IMR-90 (cell line): Measurements from ENCODE around the gene ARHGEF4. TPM values are rescaled to one million over a fixed set of nuclear protein-coding genes. Genes with fewer than 3 reads are reported as not detected.

Source experiments
- ATAC-seq: fragments of 200-7000 bp; cut with Tn5 transposase; 2 replicates; pipeline ENCODE4 v1.9.1; 2020; ENCODE audit warnings: low read depth, mild to moderate bottlenecking, moderate library complexity
- BruUV-seq: library from RNA; stranded (reverse); fragments of 400-500 nt; replicated peaks from 2 replicates; lab custom pipeline; 2021; lab: Mats Ljungman, UMichigan
- CTCF ChIA-PET: fragments of 300-600 bp; formaldehyde crosslinking; extraction: SDS; loops from one replicate; lab custom pipeline; 2021; ENCODE audit warnings: antibody characterized with exemption; lab: Yijun Ruan, JAX
- POLR2A ChIA-PET: fragments of 300-600 bp; sonication (Branson Sonifier 250); formaldehyde crosslinking; loops from one replicate; lab custom pipeline; 2022; ENCODE audit warnings: antibody characterized with exemption; ENCODE audit not compliant: unreplicated experiment; lab: Charles Lee
- DNase-seq: peaks from one replicate; pipeline ENCODE4 v3.0.0; 2013
- H2AFZ ChIP-seq: replicated peaks from 2 replicates; pipeline ENCODE3; 2013; ENCODE audit warnings: low read length, mild to moderate bottlenecking; ENCODE audit not compliant: poor library complexity
- H2AK5ac ChIP-seq: 2 replicates; pipeline ENCODE4 v1.6.1; 2013; ENCODE audit warnings: low read depth, low read length, inconsistent platforms
- H2AK9ac ChIP-seq: replicated peaks from 2 replicates; pipeline ENCODE3; 2013; ENCODE audit warnings: mild to moderate bottlenecking, low read depth, low read length, moderate library complexity; ENCODE audit not compliant: poor library complexity
- H2BK120ac ChIP-seq: 2 replicates; pipeline ENCODE4 v1.6.1; 2013; ENCODE audit warnings: low read depth, low read length, inconsistent platforms
- H2BK15ac ChIP-seq: 3 replicates; pipeline ENCODE4 v1.6.1; 2013; ENCODE audit warnings: low read depth, low read length, inconsistent platforms
- H2BK20ac ChIP-seq: 2 replicates; pipeline ENCODE4 v1.6.1; 2013; ENCODE audit warnings: low read depth, mild to moderate bottlenecking, inconsistent platforms, low read length, moderate library complexity
- H2BK5ac ChIP-seq: 2 replicates; pipeline ENCODE4 v1.6.1; 2013; ENCODE audit warnings: mild to moderate bottlenecking, low read depth, low read length, inconsistent platforms; ENCODE audit not compliant: poor library complexity, severe bottlenecking
- H3K14ac ChIP-seq: replicated peaks from 2 replicates; pipeline ENCODE4 v1.6.1; 2013; ENCODE audit warnings: low read depth, low read length, inconsistent platforms
- H3K18ac ChIP-seq: 2 replicates; pipeline ENCODE4 v1.6.1; 2013; ENCODE audit warnings: low read depth, low read length, control low read depth
- H3K23ac ChIP-seq: 2 replicates; pipeline ENCODE4 v1.6.1; 2013; ENCODE audit warnings: low read depth, low read length, inconsistent platforms
- H3K27ac ChIP-seq: 2 replicates; pipeline ENCODE4 v1.5.1; 2013; ENCODE audit warnings: mild to moderate bottlenecking, control low read depth, low read length; ENCODE audit not compliant: insufficient read depth
- H3K27me3 ChIP-seq: 2 replicates; pipeline ENCODE4 v1.6.1; 2013; ENCODE audit warnings: low read length; ENCODE audit not compliant: control insufficient read depth, insufficient read depth
- H3K36me3 ChIP-seq: 2 replicates; pipeline ENCODE4 v1.6.1; 2013; ENCODE audit warnings: low read length, mixed read lengths; ENCODE audit not compliant: control insufficient read depth, insufficient read depth
- H3K4ac ChIP-seq: 2 replicates; pipeline ENCODE4 v1.6.1; 2013; ENCODE audit warnings: low read depth, low read length, inconsistent platforms
- H3K4me1 ChIP-seq: 2 replicates; pipeline ENCODE4 v1.6.1; 2013; ENCODE audit warnings: low read length, mixed read lengths; ENCODE audit not compliant: control insufficient read depth, insufficient read depth
- H3K4me2 ChIP-seq: 2 replicates; pipeline ENCODE4 v1.6.1; 2013; ENCODE audit warnings: low read depth, mild to moderate bottlenecking, control low read depth, low read length, moderate library complexity
- H3K4me3 ChIP-seq: 2 replicates; pipeline ENCODE4 v1.5.1; 2013; ENCODE audit warnings: low read depth, mild to moderate bottlenecking, control low read depth, low read length, moderate library complexity; ENCODE audit not compliant: insufficient read depth
- H3K56ac ChIP-seq: 2 replicates; pipeline ENCODE4 v1.6.1; 2013; ENCODE audit warnings: low read length, inconsistent platforms; ENCODE audit not compliant: insufficient read depth; ENCODE audit errors: extremely low read depth
- H3K79me1 ChIP-seq, 2 experiments: 2 replicates each; pipeline ENCODE4 v1.6.1; 2013; ENCODE audit warnings: low read length in 2 of 2, inconsistent platforms in 1 of 2, low read depth in 1 of 2
- H3K9ac ChIP-seq: 2 replicates; pipeline ENCODE4 v1.6.1; 2013; ENCODE audit warnings: low read depth, low read length, control low read depth
- H3K9me1 ChIP-seq: 2 replicates; pipeline ENCODE4 v1.6.1; 2013; ENCODE audit warnings: low read length, inconsistent platforms; ENCODE audit not compliant: insufficient read depth
- H3K9me3 ChIP-seq: 2 replicates; pipeline ENCODE4 v1.6.1; 2013; ENCODE audit warnings: low read length; ENCODE audit not compliant: control insufficient read depth, insufficient read depth
- H4K20me1 ChIP-seq: 2 replicates; pipeline ENCODE4 v1.6.1; 2013; ENCODE audit warnings: low read length, inconsistent platforms; ENCODE audit not compliant: insufficient read depth
- H4K5ac ChIP-seq: 2 replicates; pipeline ENCODE4 v1.6.1; 2013; ENCODE audit warnings: mild to moderate bottlenecking, low read depth, low read length, control low read depth
- H4K8ac ChIP-seq, 2 experiments: 2 replicates each; pipeline ENCODE4 v1.6.1; 2013; ENCODE audit warnings: low read depth in 2 of 2, low read length in 2 of 2, control low read depth in 1 of 2, inconsistent platforms in 1 of 2
- H4K91ac ChIP-seq: 2 replicates; pipeline ENCODE4 v1.6.1; 2013; ENCODE audit warnings: low read depth, low read length, inconsistent platforms; ENCODE audit not compliant: insufficient read depth
- BHLHE40 ChIP-seq: fragments of 150-350 bp; IDR thresholded peaks from 2 replicates; pipeline ENCODE4 v1.6.1; 2016; ENCODE audit warnings: mild to moderate bottlenecking, low read depth, low read length
- CEBPB ChIP-seq: IDR thresholded peaks from 2 replicates; pipeline ENCODE4 v1.6.1; 2012; ENCODE audit warnings: low read depth, low read length, improper control_type of control experiment
- CHD1 ChIP-seq: IDR thresholded peaks from 2 replicates; pipeline ENCODE4 v1.6.1; 2012; ENCODE audit warnings: low read depth, low read length, improper control_type of control experiment
- CTCF ChIP-seq: conservative IDR thresholded peaks from 2 replicates; pipeline ENCODE4 v1.5.1; 2012; ENCODE audit warnings: mild to moderate bottlenecking, low read depth, low read length, improper control_type of control experiment
- ELK1 ChIP-seq: fragments of 150-350 bp; IDR thresholded peaks from 2 replicates; pipeline ENCODE4 v1.6.1; 2016; ENCODE audit warnings: low read depth, mild to moderate bottlenecking, low read length, moderate library complexity, borderline replicate concordance
- FOS ChIP-seq: fragments of 150-350 bp; IDR thresholded peaks from 2 replicates; pipeline ENCODE4 v1.6.1; 2016; ENCODE audit warnings: low read depth, low read length
- MAFK ChIP-seq: IDR thresholded peaks from 2 replicates; pipeline ENCODE4 v1.6.1; 2012; ENCODE audit warnings: low read depth, low read length, improper control_type of control experiment
- MAZ ChIP-seq: IDR thresholded peaks from 2 replicates; pipeline ENCODE4 v1.6.1; 2012; ENCODE audit warnings: low read depth, mild to moderate bottlenecking, low read length, improper control_type of control experiment, moderate library complexity, borderline replicate concordance
- MXI1 ChIP-seq: IDR thresholded peaks from 2 replicates; pipeline ENCODE4 v1.6.1; 2012; ENCODE audit warnings: low read depth, mild to moderate bottlenecking, low read length, moderate library complexity, borderline replicate concordance
- NFE2L2 ChIP-seq: fragments of 150-350 bp; IDR thresholded peaks from 2 replicates; pipeline ENCODE4 v1.6.1; 2016; ENCODE audit warnings: low read depth, mild to moderate bottlenecking, low read length
- POLR2A ChIP-seq: IDR thresholded peaks from 2 replicates; pipeline ENCODE4 v1.6.1; 2012; ENCODE audit warnings: mild to moderate bottlenecking, low read depth, low read length
- RAD21 ChIP-seq: IDR thresholded peaks from 2 replicates; pipeline ENCODE4 v1.6.1; 2012; ENCODE audit warnings: low read length, improper control_type of control experiment
- RCOR1 ChIP-seq: IDR thresholded peaks from 2 replicates; pipeline ENCODE4 v1.6.1; 2012; ENCODE audit warnings: mild to moderate bottlenecking, low read length, improper control_type of control experiment; ENCODE audit not compliant: insufficient replicate concordance
- RFX5 ChIP-seq: IDR thresholded peaks from 2 replicates; pipeline ENCODE4 v1.8.0; 2012; ENCODE audit warnings: low read depth, mild to moderate bottlenecking, low read length, moderate library complexity
- SMC3 ChIP-seq: fragments of 150-350 bp; IDR thresholded peaks from 2 replicates; pipeline ENCODE4 v1.6.1; 2016; ENCODE audit warnings: low read depth, mild to moderate bottlenecking, antibody characterized with exemption, low read length, moderate library complexity
- USF2 ChIP-seq: fragments of 150-350 bp; IDR thresholded peaks from 2 replicates; pipeline ENCODE4 v1.6.1; 2017; ENCODE audit warnings: mild to moderate bottlenecking, antibody characterized with exemption, low read length, low read depth
- WGBS, 2 experiments: methylation state at CpG; one replicate each; pipeline versions ENCODE4 v1.1.5 to v1.1.7; 2013; ENCODE audit warnings: missing lambda C conversion rate in 2 of 2; ENCODE audit not compliant: insufficient read length in 1 of 2; ENCODE audit errors: extremely low coverage in 2 of 2; 5-methylcytosine and 5-hydroxymethylcytosine counted together
- dilution Hi-C: fragments of 300-500 bp; cut with HindIII; formaldehyde crosslinking; loops from one replicate; pipeline ENCODE4 v1.14.3; 2018; ENCODE audit warnings: low sequenced_read_pairs; ENCODE audit not compliant: unreplicated experiment
- in situ Hi-C: fragments of 300-500 bp; cut with MboI; formaldehyde crosslinking; loops from 3 replicates; pipeline ENCODE4 v1.14.3; 2019; ENCODE audit warnings: low sequenced_read_pairs, inconsistent platforms, mixed read lengths
- intact Hi-C: fragments of 100-400 bp; cut with micrococcal nuclease; formaldehyde crosslinking; loops from 2 replicates; pipeline ENCODE4 v1.10.0; 2022
- polyA plus RNA-seq, 3 experiments: library from polyadenylated mRNA; depleted of rRNA; stranded (reverse); fragments of >200 nt; gene quantifications; 2 replicates each; pipeline ENCODE4 v1.2.3, GENCODE V29; 2012; ENCODE audit warnings: low replicate concordance in 1 of 3
- total RNA-seq: library from RNA; depleted of rRNA; stranded (reverse); fragments of >200 nt; gene quantifications from 2 replicates; pipeline ENCODE4 v1.2.3, GENCODE V29; 2012

The ARHGEF4 gene
- total and polyA plus RNA-seq, 2 of the 4 experiments (the other 2 are of a cell fraction), result 2.7 to 5.0 TPM

- Histone ChIP-seq H3K36me3 (no peaks in the 10 kb centered on the region), H2BK120ac (no peak overlapping the region), H2BK15ac (no peak overlapping the region), H3K9ac (no peak overlapping the region), H3K4me3 (no peak overlapping the region), H3K4ac (no peak overlapping the region), H4K91ac (no peak overlapping the region), H3K23ac (no peak overlapping the region), H4K8ac (no peak overlapping the region), H3K4me2 (no peak overlapping the region), H3K56ac (no peak overlapping the region), H2AFZ (no peak overlapping the region), H3K9me3 (no peaks in the 10 kb centered on the region), H3K4me1 (no peaks in the 10 kb centered on the region), H3K14ac (no peak overlapping the region), H3K79me1 (no peaks in the 10 kb centered on the region), H3K27me3 (no peaks in the 10 kb centered on the region), H3K9me1 (no peaks in the 10 kb centered on the region), H2AK9ac (no peak overlapping the region), H2AK5ac (no peak overlapping the region), H4K20me1 (no peaks in the 10 kb centered on the region), H2BK5ac (peak overlapping the region; percentile 50), H3K27ac (no peak overlapping the region), H2BK20ac (no peak overlapping the region), H3K18ac (no peak overlapping the region), H4K5ac (no peak overlapping the region)
- ATAC-seq (no peak), DNase-seq (no peak)
- ChIA-PET POLR2A (no interaction called here), CTCF (no interaction called here)
- dilution Hi-C loops, result no loop called here
- WGBS, 2 experiments, result no CpG with 5 or more reads among the region's 4 CpGs
- intact Hi-C loops, result no loop called here
- in situ Hi-C loops, result no loop called here
- BruUV-seq, result no TSS peak
- no peak for TF ChIP-seq RAD21
- no peak for TF ChIP-seq RCOR1
- TF ChIP-seq MAZ, result no peak
- no peak for TF ChIP-seq NFE2L2
- TF ChIP-seq POLR2A, result no peak
- no peak for TF ChIP-seq BHLHE40
- TF ChIP-seq FOS, result no peak
- TF ChIP-seq RFX5, result no peak
- TF ChIP-seq MXI1, result no peak
- TF ChIP-seq MAFK, result no peak
- TF ChIP-seq CHD1, result no peak
- no peak for TF ChIP-seq CEBPB
- no peak for TF ChIP-seq USF2
- no peak for TF ChIP-seq CTCF
- no peak for TF ChIP-seq SMC3
- TF ChIP-seq ELK1, result no peak
Observed at GRCh38 chr2:130985206-130985780, 148.6 kb downstream of the ARHGEF4 start.
